AG04449 (cell line): ENCODE results near the gene VSIG1.

Experiments
- CTCF ChIA-PET: fragments of 350-600 bp; formaldehyde crosslinking; extraction: SDS; loops from one replicate; lab custom pipeline; 2021; ENCODE audit warnings: antibody characterized with exemption; lab: Yijun Ruan, JAX
- POLR2A ChIA-PET: fragments of 400-600, 350-600 bp; formaldehyde crosslinking; extraction: SDS; loops from one replicate; lab custom pipeline; 2020; ENCODE audit warnings: antibody characterized with exemption, inconsistent platforms; lab: Yijun Ruan, JAX
- DNase-seq: peaks from one replicate; pipeline ENCODE4 v3.0.0-alpha.2; 2010; ENCODE audit warnings: low read depth, low spot score
- H3K4me3 ChIP-seq: 2 replicates; pipeline ENCODE4 v1.5.1; 2011; ENCODE audit warnings: low read depth, mild to moderate bottlenecking, control low read depth, low read length
- TF ChIP-seq, protein P1 (sequence below): IDR thresholded peaks from one replicate; pipeline ENCODE4 v1.5.1; 2011; ENCODE audit warnings: mild to moderate bottlenecking, moderate library complexity, low read length, control low read depth, inconsistent platforms; ENCODE audit not compliant: insufficient read depth; ENCODE audit errors: missing control alignments

Gene VSIG1

DNA sequence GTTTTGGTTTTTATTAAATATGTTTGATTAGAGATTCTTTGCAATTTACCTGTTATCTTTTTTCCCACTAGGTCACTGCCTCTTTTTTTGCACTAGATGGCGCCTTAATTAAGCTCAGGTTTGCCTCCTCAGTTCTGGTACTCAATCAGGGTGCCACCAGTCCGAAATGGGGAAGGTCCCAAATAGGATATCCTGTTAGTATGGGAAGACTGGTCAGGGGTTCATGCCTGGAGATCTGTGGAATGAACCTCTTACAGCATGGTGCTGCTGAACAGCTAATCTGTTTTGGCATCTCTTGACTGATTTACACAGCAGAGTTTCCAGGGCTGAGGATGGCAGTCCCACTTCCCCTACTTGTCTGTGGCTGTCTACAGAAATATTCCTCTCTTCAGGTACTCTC, 24.2 kb upstream of the VSIG1 start:
- DNase-seq = no peak
- POLR2A ChIA-PET = interaction anchor here (0.7 to 0.8 kb wide), 2 partner anchors 13 kb away, joined by 3 to 4 read pairs; no protein-coding TSS in a partner anchor
- CTCF ChIA-PET = interaction anchor here (1.0 to 3.2 kb wide), 5 partner anchors 9 to 119 kb away, joined by 3 to 29 read pairs (median 6); no protein-coding TSS in a partner anchor
- TF ChIP-seq, protein P1, sequence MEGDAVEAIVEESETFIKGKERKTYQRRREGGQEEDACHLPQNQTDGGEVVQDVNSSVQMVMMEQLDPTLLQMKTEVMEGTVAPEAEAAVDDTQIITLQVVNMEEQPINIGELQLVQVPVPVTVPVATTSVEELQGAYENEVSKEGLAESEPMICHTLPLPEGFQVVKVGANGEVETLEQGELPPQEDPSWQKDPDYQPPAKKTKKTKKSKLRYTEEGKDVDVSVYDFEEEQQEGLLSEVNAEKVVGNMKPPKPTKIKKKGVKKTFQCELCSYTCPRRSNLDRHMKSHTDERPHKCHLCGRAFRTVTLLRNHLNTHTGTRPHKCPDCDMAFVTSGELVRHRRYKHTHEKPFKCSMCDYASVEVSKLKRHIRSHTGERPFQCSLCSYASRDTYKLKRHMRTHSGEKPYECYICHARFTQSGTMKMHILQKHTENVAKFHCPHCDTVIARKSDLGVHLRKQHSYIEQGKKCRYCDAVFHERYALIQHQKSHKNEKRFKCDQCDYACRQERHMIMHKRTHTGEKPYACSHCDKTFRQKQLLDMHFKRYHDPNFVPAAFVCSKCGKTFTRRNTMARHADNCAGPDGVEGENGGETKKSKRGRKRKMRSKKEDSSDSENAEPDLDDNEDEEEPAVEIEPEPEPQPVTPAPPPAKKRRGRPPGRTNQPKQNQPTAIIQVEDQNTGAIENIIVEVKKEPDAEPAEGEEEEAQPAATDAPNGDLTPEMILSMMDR = no peak
- H3K4me3 ChIP-seq = no peak overlapping the region

DNA sequence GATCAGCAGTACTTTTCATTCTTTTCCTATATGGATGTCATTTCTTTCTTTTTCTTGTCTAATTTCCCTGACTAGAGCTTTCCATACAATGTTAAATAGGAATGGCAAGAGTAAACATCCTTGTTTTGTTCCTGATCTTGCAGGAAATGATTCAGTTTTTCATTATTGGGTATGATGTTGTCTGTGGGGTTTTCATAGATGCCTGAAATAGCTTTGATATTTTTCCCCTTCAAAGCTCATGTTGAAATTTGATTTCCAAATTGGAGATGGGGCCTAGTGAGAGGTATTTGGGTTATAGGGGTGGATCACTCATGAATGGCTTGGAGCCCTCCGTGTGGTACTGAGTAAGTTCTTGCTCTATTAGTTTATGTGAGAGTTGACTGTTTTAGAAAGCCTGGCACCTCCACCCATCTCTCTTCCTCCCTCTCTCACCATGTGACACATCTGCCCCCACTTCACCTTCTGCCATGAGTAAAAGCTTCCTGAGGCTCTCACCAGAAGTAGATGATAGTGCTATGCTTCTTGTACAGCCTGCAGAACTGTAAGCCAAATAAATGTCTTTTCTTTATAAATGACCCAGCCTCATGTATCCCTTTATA, 22.3 kb upstream of the VSIG1 start:
- H3K4me3 ChIP-seq = no peak overlapping the region
- ChIA-PET CTCF (interaction anchor here (3.2 kb wide), 1 partner anchor 47 kb away, joined by 29 read pairs; no protein-coding TSS in a partner anchor), POLR2A (no interaction called here)
- TF ChIP-seq, protein P1 = no peak
- no peak for DNase-seq

DNA sequence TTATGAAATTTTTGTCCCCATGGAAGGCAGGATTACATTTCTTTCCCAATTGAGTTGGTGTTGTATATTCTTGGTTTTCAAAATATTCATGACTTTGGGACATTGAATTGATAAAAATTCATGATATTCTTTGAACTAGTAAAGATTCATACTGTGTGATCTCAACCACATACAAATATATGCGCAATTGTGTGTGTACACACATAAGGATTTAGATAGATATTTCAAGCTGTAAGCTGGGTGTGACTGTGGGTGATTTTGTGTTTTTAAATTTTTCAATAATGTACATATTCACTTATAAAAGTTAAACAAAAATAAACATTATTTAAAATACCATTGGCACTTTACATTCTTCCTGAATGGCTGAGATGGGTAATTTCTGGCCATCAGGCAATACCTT, 19.5 kb upstream of the VSIG1 start:
- ChIA-PET CTCF (no interaction called here), POLR2A (no interaction called here)
- no peak overlapping the region for H3K4me3 ChIP-seq
- TF ChIP-seq, protein P1 = no peak
- no peak for DNase-seq

DNA sequence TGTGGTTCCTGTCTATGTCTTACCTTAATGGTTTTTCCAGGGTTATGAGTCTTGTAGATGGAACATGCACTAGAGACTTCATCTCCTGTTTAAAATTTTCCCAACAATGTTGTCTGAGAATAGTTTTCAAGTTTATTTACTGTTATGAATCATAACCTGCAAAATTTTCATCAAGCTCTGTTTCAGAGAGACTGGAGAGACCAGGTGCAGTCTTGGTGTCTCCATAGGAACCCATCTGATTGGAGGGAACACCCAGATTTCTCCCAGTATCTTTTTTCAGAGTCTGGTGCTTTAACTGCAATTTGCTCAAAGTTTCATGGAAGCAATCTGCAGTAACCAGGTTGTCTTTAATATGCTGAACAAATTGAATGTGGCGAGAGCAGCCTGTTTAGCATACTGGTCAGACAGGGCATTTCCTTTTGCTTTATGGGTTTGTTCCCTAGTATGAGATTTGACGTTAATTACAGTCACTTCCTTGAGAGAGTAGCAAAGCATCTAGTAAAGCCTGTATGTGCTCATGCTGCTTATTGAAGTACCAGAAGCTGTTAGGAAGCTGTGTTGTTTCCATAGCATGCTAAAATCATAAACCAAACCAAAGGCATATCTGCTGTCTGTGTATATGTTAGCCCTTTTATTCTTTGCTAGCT, 18.8 kb upstream of the VSIG1 start:
- CTCF ChIA-PET = no interaction called here
- H3K4me3 ChIP-seq = no peak overlapping the region
- TF ChIP-seq, protein P1 = no peak
- POLR2A ChIA-PET = no interaction called here
- DNase-seq = no peak

DNA sequence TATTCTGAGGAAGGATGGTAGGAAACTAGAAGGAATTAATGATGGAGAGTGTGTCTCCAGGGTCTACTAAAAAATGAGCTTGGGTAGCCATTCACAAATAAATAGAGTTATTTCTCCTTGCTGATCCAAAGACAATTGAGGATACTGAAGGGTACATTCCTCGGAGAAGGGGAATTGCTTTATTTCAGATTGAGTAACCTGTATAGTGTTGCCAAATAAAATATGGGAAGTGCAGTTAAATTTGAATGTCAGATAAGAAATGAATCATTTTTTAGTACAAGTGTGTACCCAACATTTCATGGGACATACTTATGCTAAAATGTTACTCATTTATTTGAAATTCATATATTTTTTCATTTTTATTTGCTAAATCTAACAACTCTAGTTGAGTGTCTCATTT, 16.0 kb upstream of the VSIG1 start:
- TF ChIP-seq, protein P1 = no peak
- no peak for DNase-seq
- CTCF ChIA-PET = no interaction called here
- H3K4me3 ChIP-seq = no peak overlapping the region
- POLR2A ChIA-PET = no interaction called here

DNA sequence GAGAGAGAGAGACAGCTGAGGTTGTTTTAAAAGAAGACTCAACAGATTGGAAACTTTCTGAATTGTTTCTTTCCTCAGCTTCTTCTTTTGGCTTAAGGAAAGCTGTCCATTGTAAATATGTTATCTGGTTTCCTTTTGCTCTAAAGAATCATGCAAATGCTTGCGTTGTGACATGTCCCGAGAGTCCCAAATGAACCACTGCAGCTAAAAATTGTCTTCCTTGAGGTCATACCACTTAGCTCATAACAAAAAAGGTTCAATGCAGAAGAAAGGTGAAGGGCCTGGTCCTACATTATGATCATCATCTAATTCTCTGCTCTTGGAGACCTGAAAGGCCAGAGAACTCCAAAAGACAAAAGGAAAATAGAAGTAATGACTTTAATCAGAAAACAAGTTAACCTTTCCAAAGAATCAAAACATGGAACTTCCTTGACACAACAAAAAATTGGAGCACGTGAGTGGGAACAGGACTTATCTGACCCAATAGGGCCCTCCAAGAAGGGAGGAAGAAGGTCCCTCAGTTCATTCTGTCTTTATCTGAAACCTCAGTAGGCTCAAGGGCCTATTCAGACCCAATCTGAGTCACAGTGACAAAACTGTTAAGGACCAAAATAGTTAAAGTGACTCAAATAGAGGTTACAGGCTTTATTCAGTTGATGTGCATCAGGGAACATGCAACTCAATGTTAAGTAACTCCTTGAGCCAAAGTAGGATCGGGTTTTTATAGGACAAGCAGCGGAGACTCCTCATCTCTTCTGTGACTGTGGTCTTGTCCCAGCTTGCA, 14.7 kb upstream of the VSIG1 start:
- TF ChIP-seq, protein P1 = no peak
- DNase-seq = no peak
- ChIA-PET CTCF (interaction anchor here (1.1 kb wide), 1 partner anchor 10 kb away, joined by 3 read pairs; no protein-coding TSS in a partner anchor), POLR2A (no interaction called here)
- no peak overlapping the region for H3K4me3 ChIP-seq
